ENCODE results near the gene AHRR. TPM values are rescaled to one million over a fixed set of nuclear protein-coding genes. Genes with fewer than 3 reads are reported as not detected.

The AHRR gene
- total RNA-seq, 6 experiments from 2014 or later: 0.06 to 0.81 (median 0.43) TPM

GRCh38 chr5:370311-370958 lies 48.9 kb downstream of the AHRR start:
- DNase-seq (peak in 2 of 3 donors; percentile 26 to 35), ATAC-seq (no peak)
- no peaks in the 10 kb centered on the region for H3K27me3 ChIP-seq
- no peaks in the 10 kb centered on the region for H3K36me3 ChIP-seq
- H3K27ac ChIP-seq: no peak overlapping the region
- WGBS (ENCODE audit: insufficient coverage, low coverage, low lambda C conversion rate, missing lambda C conversion rate): 75% methylated on average over 7 of the region's 14 CpGs
- TF ChIP-seq POLR2A (IDR thresholded peaks at IDR 0.05): no peak
- TF ChIP-seq, protein P1, sequence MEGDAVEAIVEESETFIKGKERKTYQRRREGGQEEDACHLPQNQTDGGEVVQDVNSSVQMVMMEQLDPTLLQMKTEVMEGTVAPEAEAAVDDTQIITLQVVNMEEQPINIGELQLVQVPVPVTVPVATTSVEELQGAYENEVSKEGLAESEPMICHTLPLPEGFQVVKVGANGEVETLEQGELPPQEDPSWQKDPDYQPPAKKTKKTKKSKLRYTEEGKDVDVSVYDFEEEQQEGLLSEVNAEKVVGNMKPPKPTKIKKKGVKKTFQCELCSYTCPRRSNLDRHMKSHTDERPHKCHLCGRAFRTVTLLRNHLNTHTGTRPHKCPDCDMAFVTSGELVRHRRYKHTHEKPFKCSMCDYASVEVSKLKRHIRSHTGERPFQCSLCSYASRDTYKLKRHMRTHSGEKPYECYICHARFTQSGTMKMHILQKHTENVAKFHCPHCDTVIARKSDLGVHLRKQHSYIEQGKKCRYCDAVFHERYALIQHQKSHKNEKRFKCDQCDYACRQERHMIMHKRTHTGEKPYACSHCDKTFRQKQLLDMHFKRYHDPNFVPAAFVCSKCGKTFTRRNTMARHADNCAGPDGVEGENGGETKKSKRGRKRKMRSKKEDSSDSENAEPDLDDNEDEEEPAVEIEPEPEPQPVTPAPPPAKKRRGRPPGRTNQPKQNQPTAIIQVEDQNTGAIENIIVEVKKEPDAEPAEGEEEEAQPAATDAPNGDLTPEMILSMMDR (IDR thresholded peaks at IDR 0.05): no peak
- H3K4me3 ChIP-seq: no peak overlapping the region
- no peaks in the 10 kb centered on the region for H3K4me1 ChIP-seq
- no peaks in the 10 kb centered on the region for H3K9me3 ChIP-seq
- intact Hi-C loops (cut with DNase I): no loop called here

- 76% methylated on average over 4 of the region's 19 CpGs for WGBS (ENCODE audit: insufficient coverage, low coverage, low lambda C conversion rate, missing lambda C conversion rate)
- Histone ChIP-seq H3K36me3 (no peaks in the 10 kb centered on the region), H3K4me3 (no peak overlapping the region), H3K27me3 (no peaks in the 10 kb centered on the region), H3K4me1 (no peaks in the 10 kb centered on the region), H3K27ac (no peak overlapping the region), H3K9me3 (no peaks in the 10 kb centered on the region)
- DNase-seq (peak in 1 of 3 donors; percentile 36), ATAC-seq (no peak)
- intact Hi-C loops (cut with DNase I): no loop called here
- TF ChIP-seq, protein P1 (IDR thresholded peaks at IDR 0.05): no peak
- TF ChIP-seq POLR2A (IDR thresholded peaks at IDR 0.05): no peak
These were observed 49.7 kb downstream of the AHRR start for GRCh38 chr5:370959-371810.

GRCh38 chr5:371811-372555 lies 50.5 kb downstream of the AHRR start:
- DNase-seq: peak in 2 of 3 donors; percentile 21 to 22
- no peaks in the 10 kb centered on the region for H3K27me3 ChIP-seq
- no peaks in the 10 kb centered on the region for H3K36me3 ChIP-seq
- no peaks in the 10 kb centered on the region for H3K4me1 ChIP-seq
- TF ChIP-seq POLR2A (IDR thresholded peaks at IDR 0.05): no peak
- TF ChIP-seq, protein P1 (IDR thresholded peaks at IDR 0.05): no peak
- no peaks in the 10 kb centered on the region for H3K9me3 ChIP-seq
- H3K4me3 ChIP-seq: no peak overlapping the region
- intact Hi-C loops (cut with DNase I): no loop called here
- 30% methylated on average over 2 of the region's 12 CpGs for WGBS (ENCODE audit: insufficient coverage, low coverage, low lambda C conversion rate, missing lambda C conversion rate)
- ATAC-seq: no peak
- no peak overlapping the region for H3K27ac ChIP-seq

DNA sequence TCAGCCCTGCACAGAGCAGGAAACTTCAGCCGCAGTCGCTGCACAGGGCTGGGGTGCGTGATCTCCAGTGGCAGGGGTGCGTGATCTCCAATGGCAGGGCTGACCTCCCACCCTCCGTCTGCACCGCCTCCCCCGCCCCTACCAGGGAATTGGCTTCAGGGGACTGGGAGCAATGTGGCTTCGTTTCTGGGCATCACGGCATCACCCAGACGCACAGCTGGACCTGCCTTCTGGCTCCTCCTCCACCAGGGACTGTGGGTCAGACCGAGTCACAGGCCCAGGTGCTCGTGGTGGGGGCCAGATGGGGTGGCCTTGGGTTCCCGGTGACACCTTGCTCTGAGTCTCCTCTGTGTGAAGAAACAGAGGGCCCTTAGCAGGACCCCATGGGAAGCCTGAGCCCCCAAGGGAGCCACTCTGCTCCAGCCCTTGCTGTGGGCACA lies 51.1 kb downstream of the AHRR start:
- Histone ChIP-seq H3K4me1 (no peaks in the 10 kb centered on the region), H3K4me3 (no peak overlapping the region), H3K36me3 (no peaks in the 10 kb centered on the region), H3K27ac (no peak overlapping the region), H3K9me3 (no peaks in the 10 kb centered on the region), H3K27me3 (no peaks in the 10 kb centered on the region)
- 71% methylated on average over 6 of the region's 13 CpGs for WGBS (ENCODE audit: insufficient coverage, low coverage, low lambda C conversion rate, missing lambda C conversion rate)
- intact Hi-C loops (cut with DNase I): no loop called here
- DNase-seq (peak in 1 of 3 donors; percentile 40), ATAC-seq (no peak)
- no peak for TF ChIP-seq POLR2A (IDR thresholded peaks at IDR 0.05)
- TF ChIP-seq, protein P1 (IDR thresholded peaks at IDR 0.05): no peak
